ENCODE data around the gene PPHLN1.
"Not testable (repeated sequence)": the region's sequence is repeated elsewhere in the genome, so short reads cannot be mapped to it uniquely, and the experiment has no call there.

PPHLN1 gene

DNA sequence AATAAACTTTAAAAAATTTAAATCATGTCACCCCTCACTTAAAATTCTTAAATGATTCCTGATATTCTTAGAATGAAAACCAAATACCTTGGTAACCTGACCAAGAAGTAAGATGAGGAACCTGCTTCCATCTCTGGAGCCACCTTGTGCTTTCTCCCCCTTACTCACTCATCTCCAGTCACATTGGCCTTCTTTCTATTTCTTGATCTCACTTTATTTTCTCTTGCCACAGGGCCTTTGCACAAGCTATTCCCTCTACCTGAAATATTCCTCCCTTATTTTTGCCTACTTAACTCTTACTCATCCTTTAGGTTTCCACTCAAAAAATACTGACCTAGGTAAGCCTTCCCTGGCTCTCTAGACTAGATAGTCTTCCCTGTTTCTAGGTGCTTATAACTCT lies 5.2 kb upstream of the PPHLN1 start:
- DNase-seq (ENCODE audit: insufficient read length, low spot score) (no peak), FAIRE-seq (no peak)

DNA sequence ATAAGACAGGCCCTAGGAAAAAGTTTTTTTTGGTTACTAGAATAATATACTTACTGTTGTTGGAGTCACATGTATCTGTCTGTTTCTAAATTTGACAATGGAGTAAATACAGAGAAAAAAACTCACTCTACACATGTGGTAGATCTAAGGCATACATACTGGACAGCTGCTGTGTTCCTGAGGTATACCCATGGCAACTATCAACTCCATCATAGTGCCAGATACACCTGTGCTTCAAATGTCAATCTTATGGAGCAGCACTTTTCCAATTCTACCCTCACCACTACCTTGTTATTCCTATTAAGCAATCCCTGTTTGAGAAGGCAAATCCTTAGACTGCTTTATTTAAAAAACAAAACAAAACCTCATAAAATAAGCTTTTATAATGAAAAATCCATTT lies 3.4 kb upstream of the PPHLN1 start:
- DNase-seq (ENCODE audit: insufficient read length, low spot score) (no peak), FAIRE-seq (no peak)

DNA sequence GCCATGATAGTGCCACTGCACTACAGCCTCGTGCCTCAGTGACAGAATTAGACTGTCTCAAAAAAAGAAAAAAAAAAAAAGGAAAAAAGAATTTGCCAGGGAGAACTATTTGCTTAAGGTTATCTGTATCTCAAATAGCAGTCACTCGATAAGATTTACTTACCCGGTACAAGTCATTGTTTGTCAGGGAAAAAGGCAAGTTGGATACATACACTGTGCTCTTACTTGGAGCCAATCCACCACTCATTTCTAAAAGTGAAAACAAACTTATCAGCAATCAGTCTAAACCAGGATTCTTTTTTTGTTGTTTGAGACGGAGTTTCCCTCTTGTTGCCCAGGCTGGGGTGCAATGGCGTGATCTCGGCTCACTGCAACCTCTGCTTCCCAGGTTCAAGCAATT lies 2.1 kb upstream of the PPHLN1 start:
- no peak for FAIRE-seq
- no peak for DNase-seq (ENCODE audit: insufficient read length, low spot score)

DNA sequence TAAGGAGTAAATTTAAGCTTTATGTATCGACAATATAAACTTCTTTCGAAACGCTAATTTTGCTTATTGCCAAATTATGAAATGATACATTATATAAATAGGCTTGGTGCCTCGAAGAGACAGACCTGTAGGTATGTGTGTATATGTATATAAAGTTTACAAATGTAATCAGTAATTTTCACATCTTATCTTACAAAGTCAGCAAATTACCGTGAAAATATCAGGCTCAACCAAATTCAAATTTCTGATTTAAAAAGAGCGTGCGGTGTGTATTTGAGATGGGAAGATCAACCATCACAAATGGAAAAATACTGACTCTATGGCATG lies 678 bp upstream of the PPHLN1 start:
- FAIRE-seq (no peak), DNase-seq (ENCODE audit: insufficient read length, low spot score) (no peak)

DNA sequence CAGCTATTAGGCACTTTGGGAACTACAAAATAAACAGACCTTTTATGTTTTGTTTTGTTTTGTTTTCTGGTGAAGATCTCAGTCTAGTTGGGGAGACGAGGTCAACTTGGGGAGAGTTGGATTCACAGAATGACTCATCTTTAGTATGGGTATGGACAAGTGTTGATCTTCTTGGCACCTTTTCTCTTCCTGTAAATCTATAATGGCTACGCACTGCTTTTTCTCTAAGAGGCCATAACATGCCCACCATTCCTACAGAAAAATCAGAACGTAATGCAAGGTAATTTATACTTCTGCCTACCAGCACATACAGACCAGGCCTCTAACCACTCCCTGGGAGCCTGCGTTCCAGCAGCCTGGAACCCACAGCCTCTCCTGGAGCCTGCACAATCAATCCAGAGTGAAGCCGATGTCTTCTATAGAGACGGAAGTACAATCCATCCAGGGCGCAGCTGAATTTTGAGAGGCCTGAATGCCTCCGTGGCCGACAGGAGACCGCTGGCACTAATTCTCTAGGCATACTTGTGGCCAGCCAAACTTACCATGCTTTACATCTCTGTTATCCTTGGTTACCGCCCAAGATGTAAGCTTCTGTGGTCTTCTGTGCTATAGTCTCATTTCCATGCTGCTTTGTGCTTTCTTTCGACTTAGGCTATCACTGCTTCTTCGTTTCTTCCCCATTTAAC lies 717 bp downstream of the PPHLN1 start:
- no peak for DNase-seq (ENCODE audit: insufficient read length, low spot score)

DNA sequence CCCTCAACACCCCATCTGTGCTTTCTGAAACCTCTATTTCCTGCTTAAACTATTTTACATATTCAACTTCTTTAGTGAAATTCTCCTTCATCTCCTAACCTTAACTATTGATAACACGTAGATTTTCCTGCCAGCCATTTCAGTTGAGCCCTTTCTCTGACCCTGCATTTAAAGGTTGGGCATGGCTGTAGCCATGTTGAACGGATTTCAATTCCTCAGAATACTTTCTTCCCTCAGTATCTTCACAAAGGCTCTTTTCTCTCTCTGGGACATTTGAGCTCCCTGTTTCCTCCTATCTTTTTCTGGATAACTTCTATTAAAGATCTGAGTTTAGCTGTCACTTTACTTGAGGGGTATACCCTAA lies 1.2 kb downstream of the PPHLN1 start:
- FAIRE-seq (no peak), DNase-seq (ENCODE audit: insufficient read length, low spot score) (no peak)

More for the DNA sequence above, 717 bp downstream of the PPHLN1 start:
- no peak for FAIRE-seq

DNA sequence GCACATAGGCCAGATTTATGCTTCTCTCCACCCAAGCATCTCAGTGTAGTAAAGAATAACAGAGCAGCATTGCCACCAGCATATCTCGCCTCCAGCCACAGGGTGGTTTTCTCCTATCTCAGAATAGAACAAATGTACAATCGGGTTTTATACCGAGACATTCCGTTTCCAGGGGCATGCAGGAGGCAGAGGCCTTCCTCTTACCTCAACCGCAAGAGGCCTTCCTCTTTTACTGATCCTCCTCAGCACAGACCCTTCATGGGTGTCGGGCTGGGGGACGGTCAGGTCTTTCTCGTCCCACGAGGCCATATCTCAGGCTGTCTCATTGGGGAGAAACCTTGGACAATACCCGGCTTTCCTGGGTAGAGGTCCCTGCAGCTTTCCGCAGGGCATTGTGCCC lies 4.1 kb downstream of the PPHLN1 start:
- not testable (repeated sequence) for FAIRE-seq; DNase-seq (ENCODE audit: insufficient read length, low spot score)

DNA sequence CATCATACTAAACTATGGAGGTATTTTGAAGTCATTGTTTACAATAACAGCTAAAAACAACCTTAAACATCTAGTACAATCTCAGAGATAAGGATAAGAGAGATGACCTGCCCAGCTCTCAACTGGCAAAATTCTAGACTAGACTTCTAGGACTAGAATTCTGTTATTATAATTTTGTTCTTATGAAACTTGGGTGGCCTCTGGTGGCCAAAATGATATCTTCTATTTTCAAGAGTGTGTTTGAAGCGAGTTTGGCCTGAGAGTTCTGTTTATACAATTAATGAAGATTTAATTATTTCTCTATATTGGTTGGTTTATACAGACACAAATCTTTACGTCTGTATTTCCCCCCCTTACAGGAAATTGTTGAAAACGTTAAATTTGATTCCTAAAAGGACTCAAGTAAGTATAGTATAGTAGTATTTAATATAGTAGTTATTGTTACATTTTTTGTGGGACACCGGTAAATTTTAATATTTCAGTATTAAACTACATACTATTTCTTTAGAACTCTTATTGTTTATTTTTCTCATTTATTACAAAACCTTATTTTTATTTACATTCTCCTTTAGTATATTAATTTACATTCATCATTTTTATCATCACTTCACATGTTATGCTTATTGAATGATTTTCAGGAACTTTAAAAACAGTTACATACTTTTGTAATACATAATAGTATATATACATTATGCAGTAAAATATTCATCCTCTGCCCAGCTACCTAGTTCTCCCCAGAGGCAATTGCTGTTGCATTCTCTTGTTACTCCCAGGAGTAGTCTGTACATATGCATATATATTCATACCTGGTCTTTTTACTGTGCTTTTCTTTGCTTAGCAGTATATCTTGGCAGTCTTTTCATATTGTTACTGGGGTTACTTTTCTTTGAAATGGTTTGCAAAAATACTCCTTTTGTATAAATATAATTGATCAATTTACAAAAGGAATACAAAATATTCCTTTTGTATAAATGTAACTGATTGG lies 6.6 kb downstream of the PPHLN1 start:
- FAIRE-seq (no peak), DNase-seq (ENCODE audit: insufficient read length, low spot score) (peak; percentile 57)

DNA sequence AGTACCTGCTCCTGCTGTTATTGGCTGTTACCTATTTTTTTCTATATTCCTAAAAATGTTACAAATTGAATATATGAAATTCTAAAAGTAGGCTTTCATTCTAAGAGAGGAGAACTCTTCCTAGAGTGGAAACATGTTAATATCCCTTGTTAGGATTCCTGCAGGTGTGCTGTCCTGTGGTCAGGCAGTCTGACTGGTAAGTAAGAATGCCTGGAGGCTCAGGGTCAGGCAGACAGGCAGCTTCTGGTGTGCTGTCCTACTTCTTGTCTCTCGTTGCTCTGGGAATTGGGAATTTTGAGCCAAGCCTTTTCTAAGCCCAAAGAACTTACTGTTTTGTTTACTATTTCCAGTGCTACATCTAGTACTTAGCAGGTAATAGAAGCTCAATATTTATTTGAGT lies 10.3 kb downstream of the PPHLN1 start:
- FAIRE-seq: no peak
- DNase-seq (ENCODE audit: insufficient read length, low spot score): no peak

DNA sequence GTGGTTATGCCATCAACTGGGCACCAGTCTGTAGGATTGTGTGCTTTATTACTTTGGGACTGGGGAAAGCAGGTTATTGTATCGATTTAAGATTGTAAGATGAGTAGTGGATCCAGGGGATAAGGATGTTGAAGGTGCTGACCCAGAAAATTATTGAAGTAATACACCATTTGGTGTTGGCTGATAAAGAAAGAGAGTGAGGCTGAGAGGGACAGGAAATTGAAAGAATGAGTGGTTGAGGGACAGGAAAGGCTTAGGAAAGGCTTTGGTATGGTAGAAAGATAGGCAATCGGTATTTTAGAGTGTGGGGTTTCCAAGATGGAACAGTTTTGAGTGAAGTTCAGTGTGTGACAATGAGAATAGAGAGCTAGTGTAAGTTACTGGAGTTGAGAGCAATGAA lies 12.3 kb downstream of the PPHLN1 start:
- FAIRE-seq (no peak), DNase-seq (ENCODE audit: insufficient read length, low spot score) (no peak)

DNA sequence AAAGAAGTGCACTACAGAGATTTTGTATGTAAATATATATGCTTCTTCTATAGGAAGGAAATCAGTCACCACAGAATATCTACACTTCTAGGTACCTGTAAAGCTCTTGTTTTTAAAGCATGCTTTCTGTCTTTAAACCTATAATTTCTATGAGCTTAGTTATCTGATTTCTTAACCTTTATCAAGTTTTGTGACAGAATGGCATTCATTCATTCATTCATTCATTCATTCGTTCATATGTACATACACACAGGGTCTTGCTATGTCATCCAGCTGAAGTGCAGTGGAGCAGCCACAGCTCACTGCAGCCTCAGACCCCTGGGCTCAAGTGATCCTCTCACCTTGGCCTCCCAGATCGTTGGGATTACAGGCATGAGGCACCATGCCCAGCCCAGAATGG lies 16.1 kb downstream of the PPHLN1 start:
- FAIRE-seq (no peak), DNase-seq (ENCODE audit: insufficient read length, low spot score) (no peak)

DNA sequence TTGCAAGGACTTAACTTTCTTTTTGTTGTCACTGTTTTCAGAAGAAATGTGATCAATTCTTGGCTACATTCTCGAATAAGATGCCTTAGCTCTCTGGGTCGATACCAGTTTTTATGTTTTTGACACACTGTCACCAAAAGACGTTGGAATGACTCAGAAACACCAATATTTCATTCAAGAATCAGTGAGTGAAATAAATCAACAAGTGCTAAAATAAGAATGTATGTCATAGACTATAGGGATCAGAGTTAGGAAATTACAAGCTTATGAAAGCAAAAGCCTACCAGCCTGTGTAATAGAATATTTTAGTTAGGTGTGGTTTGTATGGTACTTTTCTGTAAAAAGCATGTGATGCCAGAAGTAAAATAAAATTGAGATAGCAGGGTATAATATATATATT lies 17.8 kb downstream of the PPHLN1 start:
- FAIRE-seq (no peak), DNase-seq (ENCODE audit: insufficient read length, low spot score) (no peak)

DNA sequence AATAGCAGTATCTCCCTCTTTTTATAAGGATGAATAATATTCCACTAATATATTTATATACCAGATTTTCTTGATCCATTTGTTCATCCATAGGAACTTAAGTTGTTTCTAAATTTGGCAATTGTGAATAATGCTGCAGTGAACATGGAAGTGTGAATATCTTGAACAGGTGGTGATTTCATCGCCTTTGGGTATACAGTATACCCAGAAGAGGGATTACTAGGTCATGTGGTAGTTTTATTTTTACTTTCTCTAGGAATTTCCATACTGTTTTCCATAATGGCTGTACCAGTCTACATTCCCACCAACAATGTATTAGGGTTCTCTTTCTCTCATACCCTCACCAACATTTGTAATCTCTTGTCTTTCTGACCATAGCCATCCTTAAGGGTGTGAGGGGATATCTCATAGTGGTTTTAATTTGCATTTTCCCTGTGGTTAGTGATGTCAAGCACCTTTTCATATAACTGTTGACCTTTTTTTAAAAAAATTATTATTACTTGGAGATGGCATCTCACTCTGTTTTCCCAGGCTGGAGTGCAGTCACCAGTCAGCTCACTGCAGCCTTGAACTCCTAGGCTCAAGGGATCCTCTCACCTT lies 20.5 kb downstream of the PPHLN1 start:
- FAIRE-seq: no peak

DNA sequence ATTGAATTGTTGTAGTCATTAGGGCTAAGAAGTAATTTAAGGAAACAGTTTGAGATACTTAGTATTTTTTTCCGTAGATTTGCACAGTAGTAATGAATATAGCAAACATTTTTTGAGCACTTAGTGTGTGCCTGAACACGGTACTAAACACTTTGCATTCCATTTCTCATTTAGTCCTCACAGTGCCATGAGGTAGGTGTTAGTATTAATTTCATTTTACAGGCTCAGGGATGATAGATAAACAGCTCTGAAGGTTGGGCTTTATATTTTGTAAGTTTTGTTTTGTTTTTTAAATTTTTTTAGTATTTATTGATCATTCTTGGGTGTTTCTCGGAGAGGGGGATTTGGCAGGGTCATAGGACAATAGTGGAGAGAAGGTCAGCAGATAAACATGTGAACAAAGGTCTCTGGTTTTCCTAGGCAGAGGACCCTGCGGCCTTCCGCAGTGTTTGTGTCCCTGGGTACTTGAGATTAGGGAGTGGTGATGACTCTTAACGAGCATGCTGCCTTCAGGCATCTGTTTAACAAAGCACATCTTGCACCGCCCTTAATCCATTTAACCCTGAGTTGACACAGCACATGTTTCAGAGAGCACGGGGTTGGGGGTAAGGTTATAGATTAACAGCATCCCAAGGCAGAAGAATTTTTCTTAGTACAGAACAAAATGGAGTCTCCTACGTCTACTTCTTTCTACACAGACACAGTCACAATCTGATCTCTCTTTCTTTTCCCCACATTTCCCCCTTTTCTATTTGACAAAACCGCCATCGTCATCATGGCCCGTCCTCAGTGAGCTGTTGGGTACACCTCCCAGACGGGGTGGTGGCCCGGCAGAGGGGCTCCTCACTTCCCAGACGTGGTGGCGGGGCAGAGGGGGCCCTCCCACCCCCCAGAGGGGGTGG lies 23.4 kb downstream of the PPHLN1 start:
- DNase-seq (ENCODE audit: insufficient read length, low spot score); FAIRE-seq: not testable (repeated sequence)

More for the DNA sequence above, 20.5 kb downstream of the PPHLN1 start:
- no peak for DNase-seq (ENCODE audit: insufficient read length, low spot score)

DNA sequence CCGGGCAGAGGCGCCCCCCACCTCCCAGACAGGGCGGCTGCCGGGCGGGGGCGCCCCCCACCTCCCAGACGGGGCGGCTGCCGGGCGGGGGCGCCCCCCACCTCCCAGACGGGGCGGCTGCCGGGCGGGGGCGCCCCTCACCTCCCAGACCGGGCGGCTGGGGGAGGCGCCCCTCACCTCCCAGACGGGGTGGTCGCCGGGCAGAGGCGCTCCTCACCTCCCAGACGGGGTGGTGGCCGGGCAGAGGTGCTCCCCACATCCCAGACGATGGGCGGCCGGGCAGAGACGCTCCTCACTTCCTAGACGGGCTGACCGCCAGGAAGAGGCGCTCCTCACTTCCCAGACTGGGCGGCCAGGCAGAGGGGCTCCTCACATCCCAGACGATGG lies 24.0 kb downstream of the PPHLN1 start:
- DNase-seq (ENCODE audit: insufficient read length, low spot score); FAIRE-seq: not testable (repeated sequence)

DNA sequence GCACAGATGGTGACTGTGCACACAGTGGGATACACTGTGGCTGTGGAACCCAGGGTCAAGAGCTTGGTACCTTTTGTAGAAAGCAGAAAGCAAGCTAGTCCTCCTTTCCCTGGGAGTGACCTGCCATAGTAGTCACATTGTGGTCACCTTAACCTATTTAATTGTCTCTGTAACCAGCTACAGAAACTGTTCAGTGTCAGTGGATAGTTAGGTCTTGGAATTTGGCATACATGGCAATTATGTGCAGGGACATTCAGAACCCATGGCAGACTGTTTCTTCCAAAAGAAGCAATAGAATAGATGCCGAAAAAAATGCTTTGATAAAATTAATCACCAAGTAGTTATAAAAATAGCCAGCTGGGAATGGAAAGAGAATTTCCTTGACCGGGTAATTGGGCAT lies 30.4 kb downstream of the PPHLN1 start:
- no peak for DNase-seq (ENCODE audit: insufficient read length, low spot score)
- FAIRE-seq: no peak

DNA sequence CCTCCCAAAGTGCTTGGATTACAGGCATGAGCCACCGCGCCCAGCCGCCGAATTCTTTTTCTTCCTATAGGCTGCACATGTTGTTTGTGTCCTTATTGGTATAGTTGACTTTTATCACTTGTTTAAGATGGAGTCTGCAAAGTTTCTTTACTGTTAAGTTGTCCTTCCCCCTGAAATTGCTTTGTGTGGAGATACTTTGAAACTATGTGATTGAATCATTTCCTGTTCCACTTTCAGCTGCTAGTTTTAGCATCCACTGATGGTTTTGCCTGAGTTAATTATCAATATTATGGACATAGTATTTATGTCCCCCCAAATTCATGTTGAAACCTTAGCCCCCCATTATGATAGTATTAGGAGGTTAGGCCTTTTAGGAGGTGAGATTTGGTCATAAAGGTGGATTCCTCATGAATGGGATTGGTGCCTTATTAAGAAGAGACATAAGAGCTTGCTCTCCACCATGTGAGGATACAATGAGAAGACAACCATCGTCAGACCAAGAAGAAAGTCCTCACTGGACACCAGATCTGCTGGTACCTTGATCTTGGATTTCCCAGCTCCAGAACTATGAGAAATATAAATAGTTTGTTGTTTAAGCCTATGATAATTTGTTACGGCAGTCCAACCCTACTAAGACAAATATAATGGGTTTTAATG lies 34.9 kb downstream of the PPHLN1 start:
- FAIRE-seq (no peak), DNase-seq (ENCODE audit: insufficient read length, low spot score) (no peak)

DNA sequence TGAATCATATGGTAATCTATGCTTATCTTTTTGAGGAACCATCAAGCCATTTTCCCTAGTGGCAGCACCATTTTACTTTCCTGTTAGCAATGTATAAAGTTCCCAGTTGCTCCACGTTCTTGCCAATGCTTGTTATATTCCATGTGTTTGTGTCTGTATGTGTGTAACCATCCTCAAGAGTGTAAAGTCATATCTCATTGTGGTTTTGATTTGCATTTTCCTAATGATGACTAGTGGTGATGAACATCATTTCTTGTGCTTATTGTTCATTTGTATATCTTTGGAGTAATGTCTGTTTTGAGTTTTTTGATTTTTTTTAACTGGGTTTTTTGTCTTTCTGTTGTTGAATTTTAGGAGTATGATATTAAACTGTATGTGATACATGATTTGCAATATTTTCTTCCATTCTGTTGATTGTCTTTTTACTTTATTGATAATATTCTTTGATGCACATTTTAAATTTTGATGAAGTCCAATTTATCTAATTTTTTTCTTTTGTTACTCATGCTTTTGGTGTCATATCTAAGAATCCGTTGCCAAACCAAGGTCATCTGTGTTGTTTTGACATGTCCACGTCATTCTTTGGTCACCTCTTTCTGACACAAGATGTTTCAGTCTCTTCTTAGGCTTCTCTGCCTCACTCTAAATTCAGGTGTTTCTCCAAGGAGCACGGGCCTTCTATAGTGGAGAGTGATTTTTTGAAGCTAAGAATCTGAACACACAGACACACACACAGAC lies 36.1 kb downstream of the PPHLN1 start:
- no peak for DNase-seq (ENCODE audit: insufficient read length, low spot score)

DNA sequence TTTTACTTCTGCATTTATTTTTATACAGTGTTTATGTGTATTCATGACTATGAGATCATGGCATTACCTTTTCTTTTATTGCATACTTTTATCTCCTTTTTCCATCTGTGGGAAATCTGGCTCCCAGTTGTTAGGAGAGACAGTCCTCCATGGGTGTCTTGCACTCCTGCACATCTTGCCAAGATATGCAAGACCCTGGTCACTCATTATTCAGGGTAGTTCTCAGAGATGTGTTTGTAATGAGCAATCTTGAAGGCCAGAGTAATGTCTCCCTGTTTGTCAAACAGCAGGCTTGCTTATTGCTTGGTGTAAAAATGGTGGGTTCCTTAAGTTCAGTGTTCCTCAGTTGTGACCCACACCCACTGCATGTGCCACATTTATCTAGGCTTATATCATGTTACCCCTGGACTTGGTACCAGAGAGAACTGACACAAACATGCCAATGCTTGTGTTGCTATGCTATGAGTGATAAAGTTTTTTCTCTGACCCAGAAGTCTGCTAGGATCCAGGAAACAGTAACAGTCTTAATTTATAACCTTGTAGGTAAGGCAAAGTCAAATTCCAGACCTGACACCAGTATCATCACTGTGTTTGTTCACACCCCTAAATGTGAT lies 36.8 kb downstream of the PPHLN1 start:
- FAIRE-seq: no peak
- DNase-seq (ENCODE audit: insufficient read length, low spot score): no peak

More for the DNA sequence above, 36.1 kb downstream of the PPHLN1 start:
- FAIRE-seq: no peak
